ENCODE results near the gene ALS2. TPM values are rescaled to one million over a fixed set of nuclear protein-coding genes. Genes with fewer than 3 reads are reported as not detected.

ALS2 gene
- total RNA-seq, 1 donor from 2014 or later, result 48.1 TPM

- TF ChIP-seq CTCF (IDR thresholded peaks at IDR 0.05; ENCODE audit: unreplicated experiment), result no peak
- H3K4me3 Mint-ChIP-seq (ENCODE audit: low read depth), result no peak overlapping the region
- no peaks in the 10 kb centered on the region for H3K36me3 Mint-ChIP-seq (ENCODE audit: insufficient read depth)
- DNase-seq (ENCODE audit: low spot score, unreplicated experiment), result no peak
- H3K4me1 Mint-ChIP-seq (ENCODE audit: low read depth), result peaks cover 2% of the 10 kb centered on the region
- H3K27ac Mint-ChIP-seq, result no peak overlapping the region
- H3K27me3 Mint-ChIP-seq, result peaks cover 6% of the 10 kb centered on the region
- no peaks in the 10 kb centered on the region for H3K9me3 Mint-ChIP-seq (ENCODE audit: low read depth)
Measured at GRCh38 chr2:201661366-201661765, 119.4 kb downstream of the ALS2 start.

- peaks cover 2% of the 10 kb centered on the region for H3K4me1 Mint-ChIP-seq (ENCODE audit: low read depth)
- no peak overlapping the region for H3K4me3 Mint-ChIP-seq (ENCODE audit: low read depth)
- no peak for DNase-seq (ENCODE audit: low spot score, unreplicated experiment)
- no peaks in the 10 kb centered on the region for H3K36me3 Mint-ChIP-seq (ENCODE audit: insufficient read depth)
- H3K27me3 Mint-ChIP-seq, result peaks cover 6% of the 10 kb centered on the region
- H3K27ac Mint-ChIP-seq, result no peak overlapping the region
- H3K9me3 Mint-ChIP-seq (ENCODE audit: low read depth), result no peaks in the 10 kb centered on the region
- TF ChIP-seq CTCF (IDR thresholded peaks at IDR 0.05; ENCODE audit: unreplicated experiment), result no peak
Measured at GRCh38 chr2:201660293-201660895, 120.3 kb downstream of the ALS2 start.

GRCh38 chr2:201656740-201657139 lies 124.0 kb downstream of the ALS2 start:
- no peak overlapping the region for H3K27ac Mint-ChIP-seq
- H3K27me3 Mint-ChIP-seq, result peaks cover 6% of the 10 kb centered on the region
- TF ChIP-seq CTCF (IDR thresholded peaks at IDR 0.05; ENCODE audit: unreplicated experiment), result no peak
- no peaks in the 10 kb centered on the region for H3K9me3 Mint-ChIP-seq (ENCODE audit: low read depth)
- no peak for DNase-seq (ENCODE audit: low spot score, unreplicated experiment)
- peaks cover 2% of the 10 kb centered on the region for H3K4me1 Mint-ChIP-seq (ENCODE audit: low read depth)
- H3K36me3 Mint-ChIP-seq (ENCODE audit: insufficient read depth), result no peaks in the 10 kb centered on the region
- no peak overlapping the region for H3K4me3 Mint-ChIP-seq (ENCODE audit: low read depth)

- Mint-ChIP-seq H3K27ac (no peak overlapping the region), H3K27me3 (peaks cover 4% of the 10 kb centered on the region), H3K9me3 (ENCODE audit: low read depth) (no peaks in the 10 kb centered on the region), H3K36me3 (ENCODE audit: insufficient read depth) (no peaks in the 10 kb centered on the region), H3K4me3 (ENCODE audit: low read depth) (no peak overlapping the region), H3K4me1 (ENCODE audit: low read depth) (peaks cover 2% of the 10 kb centered on the region)
- DNase-seq (ENCODE audit: low spot score, unreplicated experiment), result no peak
- no peak for TF ChIP-seq CTCF (IDR thresholded peaks at IDR 0.05; ENCODE audit: unreplicated experiment)
Measured at GRCh38 chr2:201656102-201656501, 124.6 kb downstream of the ALS2 start.

GRCh38 chr2:201654616-201655384 lies 125.9 kb downstream of the ALS2 start:
- H3K4me1 Mint-ChIP-seq (ENCODE audit: low read depth), result peaks cover 2% of the 10 kb centered on the region
- no peak overlapping the region for H3K4me3 Mint-ChIP-seq (ENCODE audit: low read depth)
- no peaks in the 10 kb centered on the region for H3K36me3 Mint-ChIP-seq (ENCODE audit: insufficient read depth)
- H3K27me3 Mint-ChIP-seq, result peaks cover 3% of the 10 kb centered on the region
- H3K9me3 Mint-ChIP-seq (ENCODE audit: low read depth), result no peaks in the 10 kb centered on the region
- TF ChIP-seq CTCF (IDR thresholded peaks at IDR 0.05; ENCODE audit: unreplicated experiment), result no peak
- DNase-seq (ENCODE audit: low spot score, unreplicated experiment), result no peak
- no peak overlapping the region for H3K27ac Mint-ChIP-seq

Measured in progenitor cell of endocrine pancreas (in vitro differentiated cells).